8988T (cell line): ENCODE measurements around the gene SLC34A2.
"Not testable (repeated sequence)": the region's sequence is repeated elsewhere in the genome, so short reads cannot be mapped to it uniquely, and the experiment has no call there.

ENCODE experiments used
- DNase-seq: peaks from one replicate; pipeline ENCODE4 v3.0.0; 2011

The SLC34A2 gene

DNA sequence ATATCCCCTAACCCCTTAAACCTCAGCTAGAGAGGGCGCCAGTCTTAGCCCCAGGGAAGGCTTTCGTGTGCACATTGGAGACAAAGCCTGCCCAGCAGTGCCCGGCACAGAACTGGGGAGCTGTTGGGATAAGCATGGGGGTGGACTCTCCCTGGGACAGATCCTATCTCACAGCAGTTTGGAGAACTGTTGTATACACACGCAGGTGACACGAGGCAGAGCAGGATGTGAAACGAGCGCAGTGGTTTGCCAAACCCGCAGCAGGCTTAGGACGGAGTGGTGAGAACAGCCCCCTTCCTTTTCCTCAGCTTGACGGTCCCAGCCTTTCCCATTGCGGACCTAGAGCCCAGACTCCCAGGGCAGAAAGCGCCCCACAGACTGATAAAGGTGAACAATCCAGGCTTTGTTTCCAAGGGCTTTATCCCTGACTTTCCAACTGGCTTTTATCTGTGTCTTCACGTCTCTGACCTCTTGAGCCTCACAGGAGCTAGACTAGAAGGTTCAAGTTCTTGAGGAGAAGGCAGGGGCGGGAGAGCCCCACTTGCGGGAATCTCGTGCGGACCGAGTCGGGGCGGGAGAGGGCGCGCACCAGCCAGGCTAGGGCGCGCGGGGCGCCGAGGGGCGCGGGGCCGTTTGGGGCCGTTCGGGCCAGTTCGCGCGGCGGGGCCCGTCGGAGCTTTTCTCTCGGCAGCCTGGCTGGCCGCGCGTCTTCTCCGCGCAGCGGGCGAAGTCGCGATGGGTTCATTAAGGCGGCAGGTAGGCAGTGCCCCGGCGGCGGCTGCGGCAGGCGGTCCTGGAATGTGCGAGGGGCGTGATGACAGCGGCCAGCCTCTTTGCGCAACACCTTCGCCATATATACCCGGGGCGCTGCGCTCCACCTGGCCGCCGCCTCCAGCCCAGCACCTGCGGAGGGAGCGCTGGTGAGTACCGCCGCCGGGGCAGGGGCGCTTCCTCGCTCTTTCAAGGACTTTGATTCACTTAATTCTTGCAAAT, at the start of gene SLC34A2:
Gene SLC34A2 (plus strand): TSS at position 881 of the 993 bp plus-strand sequence. CDS start 6,650 bp downstream, outside the sequence.
- DNase-seq, result no peak

DNA sequence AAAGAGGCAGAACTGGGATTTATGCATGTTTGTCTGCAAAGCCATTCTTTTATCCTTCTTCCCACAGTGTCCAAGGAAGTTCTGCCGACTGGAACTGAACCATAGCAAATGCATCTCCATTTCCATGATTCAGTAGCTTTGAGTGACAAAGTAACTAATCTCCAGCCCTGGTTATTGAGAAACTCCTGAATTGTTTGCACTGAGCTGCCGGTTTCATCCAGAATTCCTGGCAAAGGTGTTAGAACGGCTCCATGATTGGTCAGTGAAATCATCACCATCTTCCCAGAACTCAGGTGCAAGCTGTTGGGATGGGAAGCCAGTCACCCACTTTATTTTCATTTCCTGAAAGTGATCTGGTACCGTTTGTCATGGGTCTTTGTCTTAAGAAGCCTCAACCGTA, 47.0 kb upstream of the SLC34A2 start:
- DNase-seq, result no peak

DNA sequence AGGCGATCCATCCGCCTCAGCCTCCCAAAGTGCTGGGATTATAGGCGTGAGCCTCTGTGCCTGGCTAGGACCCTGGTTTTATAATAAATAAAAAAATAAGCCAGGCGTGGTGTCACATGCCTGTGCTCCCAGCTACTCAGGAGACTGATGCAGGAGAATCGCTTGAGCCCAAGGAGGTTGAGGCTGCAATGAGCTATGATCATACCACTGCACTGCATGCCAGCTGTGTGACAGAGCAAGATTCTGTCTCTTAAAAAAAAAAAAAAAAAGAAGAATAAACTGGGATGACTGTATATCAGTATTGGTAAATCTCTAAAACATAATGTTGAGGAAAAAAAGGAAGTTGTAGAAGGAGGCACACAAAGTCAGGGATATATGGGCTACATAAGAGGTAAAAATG, 45.7 kb upstream of the SLC34A2 start:
- DNase-seq, result no peak

GRCh38 chr4:25613613-25614012, 42.0 kb upstream of the SLC34A2 start:
- DNase-seq, result not testable (repeated sequence)

DNA sequence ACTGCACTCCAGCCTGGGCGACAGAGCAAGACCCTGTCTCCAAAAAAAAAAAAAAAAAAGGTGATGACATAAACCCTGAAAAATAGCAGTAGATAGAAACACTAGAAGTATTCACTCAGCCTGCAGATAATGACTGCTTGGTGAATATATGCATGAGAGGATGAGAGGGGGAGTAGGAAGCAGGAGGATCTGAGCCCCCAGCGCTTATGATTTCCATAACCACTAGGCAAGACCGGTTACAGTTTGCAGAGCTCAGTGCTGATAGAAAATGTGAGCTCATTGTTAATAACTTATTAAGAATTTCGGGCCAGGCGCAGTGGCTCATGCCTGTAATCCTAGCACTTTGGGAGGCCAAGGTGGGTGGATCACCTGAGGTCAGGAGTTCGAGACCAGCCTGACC, 40.8 kb upstream of the SLC34A2 start:
- DNase-seq, result no peak

DNA sequence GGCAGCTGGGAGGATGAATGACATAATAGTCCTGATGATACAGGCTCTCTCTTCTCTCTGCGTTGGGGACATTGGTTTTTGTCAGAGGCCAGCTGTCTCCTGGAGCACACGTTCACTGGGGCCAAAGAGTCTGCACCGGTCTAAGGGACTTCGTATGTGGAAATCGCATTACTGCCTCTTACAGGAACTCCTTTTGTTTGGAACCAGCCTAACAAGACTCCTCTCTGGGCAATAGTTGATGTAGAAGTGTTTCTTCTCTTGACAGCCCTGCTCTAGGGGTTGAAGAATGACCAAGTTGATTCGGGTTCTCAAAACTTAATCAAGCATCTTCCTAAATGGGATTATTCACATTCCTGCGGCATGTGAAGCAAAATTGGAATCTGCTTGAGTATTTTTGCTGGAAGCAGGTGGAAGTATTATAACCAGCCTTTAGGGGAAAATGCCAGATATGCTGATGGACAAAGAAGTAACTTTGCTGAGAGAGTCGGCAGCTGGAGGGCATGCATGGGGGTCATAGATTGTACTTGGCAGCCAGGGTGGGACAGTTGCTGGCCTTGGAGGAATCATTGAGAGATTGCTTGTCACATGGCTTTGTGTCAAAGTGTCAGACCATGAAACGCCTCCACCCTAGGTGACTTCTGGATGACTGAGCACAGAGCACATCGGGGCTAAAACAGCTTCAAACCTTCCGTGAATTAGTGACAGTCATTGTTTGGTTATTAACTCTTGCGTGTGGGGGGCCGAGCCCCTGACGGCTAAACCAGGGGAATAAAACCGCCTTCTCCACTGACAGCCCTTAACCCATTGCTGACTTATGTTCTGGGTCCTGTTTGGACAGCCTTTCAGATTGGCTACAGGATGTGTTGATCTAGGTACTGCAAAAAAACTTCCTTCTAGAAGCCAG, 34.4 kb upstream of the SLC34A2 start:
- no peak for DNase-seq

- DNase-seq, result no peak
Measured at GRCh38 chr4:25624616-25625015, 31.0 kb upstream of the SLC34A2 start.

DNA sequence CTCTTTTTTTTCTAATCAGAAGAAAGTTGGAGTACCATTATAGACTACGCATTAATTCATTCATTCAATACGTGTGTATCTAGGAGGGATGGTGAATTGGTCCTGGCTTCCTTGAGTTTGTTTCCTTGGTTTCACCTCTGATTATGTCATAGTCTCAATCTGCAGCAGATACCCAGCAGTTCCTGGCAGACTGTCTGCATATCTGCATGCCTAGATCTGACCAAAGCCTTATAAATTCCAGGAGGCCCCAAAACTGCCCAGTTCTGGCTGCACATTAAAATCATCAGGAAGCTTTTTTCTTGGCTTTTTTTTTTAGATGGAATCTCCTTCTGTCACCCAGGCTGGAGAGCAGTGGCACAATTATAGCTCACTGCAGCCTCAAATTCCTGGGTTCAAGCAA, 27.2 kb upstream of the SLC34A2 start:
- DNase-seq, result no peak

GRCh38 chr4:25632135-25632534, 23.5 kb upstream of the SLC34A2 start:
- no peak for DNase-seq

GRCh38 chr4:25633541-25633940, 22.1 kb upstream of the SLC34A2 start:
- DNase-seq, result no peak

DNA sequence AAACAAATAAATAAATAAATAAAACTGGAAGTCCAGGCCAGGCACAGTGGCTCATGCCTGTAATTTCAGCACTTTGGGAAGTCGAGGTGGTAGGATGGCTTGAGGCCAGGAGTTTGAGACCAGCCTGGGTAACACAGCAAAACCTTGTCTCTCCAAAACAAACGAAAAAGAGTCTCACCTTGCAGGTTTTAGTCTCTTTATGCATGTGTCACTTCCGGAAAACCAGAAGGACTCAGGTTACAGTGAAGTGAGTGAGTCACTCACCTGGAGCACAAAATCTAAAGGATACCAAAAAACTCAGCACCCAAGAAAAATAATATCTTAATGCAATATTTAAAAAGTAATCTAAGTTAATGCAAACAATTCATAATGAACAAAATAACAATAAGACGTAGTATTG, 20.1 kb upstream of the SLC34A2 start:
- DNase-seq, result no peak

DNA sequence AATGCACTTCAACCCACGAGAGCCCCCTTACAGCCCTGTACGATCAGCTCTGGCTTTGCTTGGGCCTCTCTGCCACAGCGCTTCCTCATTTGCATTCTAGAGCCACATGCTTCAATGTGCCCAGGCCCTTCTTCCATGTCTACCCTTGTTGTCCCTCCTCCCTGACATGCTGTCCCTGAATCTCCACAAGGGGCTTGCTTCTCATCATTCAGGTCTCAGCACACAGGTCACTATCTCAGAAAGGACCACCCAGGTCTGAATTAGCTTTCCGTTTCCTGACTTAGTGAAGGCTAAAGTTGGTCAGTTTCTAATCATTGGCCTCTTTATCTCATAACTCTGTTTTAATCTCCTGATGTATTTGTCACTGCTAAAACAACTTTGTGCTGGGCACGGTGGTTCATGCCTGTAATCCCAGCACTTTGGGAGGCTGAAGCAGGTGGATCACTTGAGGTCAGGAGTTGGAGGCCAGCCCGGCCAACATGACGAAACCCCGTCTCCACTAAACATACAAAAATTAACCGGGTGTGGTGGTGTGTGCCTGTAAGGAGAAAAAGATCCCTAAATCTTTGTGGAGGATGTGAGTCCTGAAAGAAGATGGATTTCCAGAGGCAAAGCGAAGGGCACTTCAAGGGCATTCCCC, 17.9 kb upstream of the SLC34A2 start:
- DNase-seq, result no peak

DNA sequence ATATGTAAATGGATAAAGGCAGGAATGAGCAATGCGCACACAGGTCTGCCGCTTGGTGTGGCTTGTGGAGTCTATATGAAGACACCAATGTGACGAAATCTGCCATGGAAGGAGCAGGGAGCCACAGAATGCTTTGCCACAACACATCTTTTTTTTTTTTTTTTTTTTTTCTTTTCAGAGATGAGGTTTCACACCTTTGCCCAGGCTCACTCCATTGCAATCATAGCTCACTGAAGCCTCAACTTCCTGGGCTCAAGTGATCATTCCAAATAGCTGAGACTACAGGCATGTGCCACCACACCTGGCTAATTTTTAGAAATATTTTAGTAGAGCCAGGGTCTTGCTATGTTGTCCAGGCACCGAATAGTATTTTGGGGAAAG, 17.4 kb upstream of the SLC34A2 start:
- no peak for DNase-seq

DNA sequence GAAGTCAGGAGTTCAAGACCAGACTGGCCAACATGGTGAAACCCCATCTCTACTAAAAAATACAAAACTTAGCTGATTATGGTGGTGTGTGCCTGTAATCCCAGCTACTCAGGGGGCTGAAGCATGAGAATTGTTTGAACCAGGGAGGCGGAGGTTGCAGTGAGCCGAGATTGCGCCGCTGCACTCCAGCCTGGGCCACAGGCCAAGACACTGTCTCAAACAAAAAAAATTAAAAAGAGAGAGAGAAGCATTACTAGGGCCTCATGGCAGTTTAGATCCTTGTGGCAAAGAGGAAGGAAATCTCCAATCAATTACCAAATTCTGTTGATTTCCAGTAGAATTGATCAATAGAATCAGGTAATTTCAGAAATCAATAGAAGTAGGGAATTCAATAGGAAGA, 16.8 kb upstream of the SLC34A2 start:
- DNase-seq, result no peak

DNA sequence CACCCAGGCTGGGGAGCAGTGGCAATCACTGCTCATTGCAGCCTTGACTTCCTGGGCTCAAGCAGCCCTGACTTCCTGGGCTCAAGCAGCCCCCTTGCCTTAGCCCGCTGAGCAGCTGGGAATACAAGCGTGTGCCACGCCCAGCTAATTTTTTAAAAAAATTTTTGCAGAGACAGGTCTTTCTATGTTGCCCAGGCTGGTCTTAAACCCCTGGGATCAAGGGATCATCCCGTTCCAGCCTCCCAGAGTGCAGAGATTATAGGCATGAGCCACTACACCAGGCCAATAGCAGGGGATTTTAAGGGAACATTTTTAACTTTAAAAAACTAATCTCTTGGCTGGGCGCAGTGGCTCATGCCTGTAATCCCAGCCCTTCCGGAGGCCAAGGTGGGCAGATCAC, 5.3 kb upstream of the SLC34A2 start:
- no peak for DNase-seq

DNA sequence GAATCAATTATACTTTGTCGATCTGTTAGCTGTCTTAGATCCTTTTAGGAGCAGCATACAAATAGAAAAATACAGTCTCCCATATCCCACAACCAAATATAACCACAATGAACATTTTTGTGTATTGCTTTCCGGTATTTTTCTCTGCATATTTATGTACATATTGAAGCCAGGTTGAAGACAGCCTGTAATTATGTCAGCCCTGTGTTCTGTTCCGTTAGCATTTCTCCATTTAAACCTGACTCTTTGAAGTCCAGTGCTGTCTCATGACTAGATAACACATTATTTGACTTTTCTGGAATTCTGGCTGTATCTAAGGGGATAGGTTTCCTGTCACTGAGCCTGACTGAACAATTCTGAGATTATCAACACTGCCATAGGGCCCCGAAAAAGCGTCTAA, 4.0 kb upstream of the SLC34A2 start:
- DNase-seq, result no peak

GRCh38 chr4:25654031-25654970, 1.4 kb upstream of the SLC34A2 start:
- DNase-seq, result no peak

GRCh38 chr4:25656031-25656430, 380 bp downstream of the SLC34A2 start:
- DNase-seq, result no peak

DNA sequence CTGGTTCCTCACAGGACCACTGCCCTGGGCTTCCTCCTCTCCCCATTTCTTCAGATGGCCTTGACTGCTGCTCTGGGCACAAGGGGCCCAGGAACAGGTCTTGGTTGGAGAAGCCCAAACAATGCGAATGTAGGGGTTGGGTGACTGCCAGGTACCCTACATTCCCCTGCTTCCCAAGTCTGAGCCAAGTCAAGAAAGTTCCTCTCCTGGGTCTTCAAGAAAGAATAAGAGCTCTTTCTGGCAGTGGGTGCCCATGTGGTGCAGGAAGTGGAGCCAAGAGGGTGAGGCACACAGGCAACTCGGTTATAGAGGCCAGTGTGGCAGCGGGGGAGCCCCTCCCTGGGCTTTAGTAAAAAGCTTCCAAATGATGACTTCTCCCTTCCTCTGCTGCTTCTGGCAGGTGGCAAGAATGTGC, 2.7 kb downstream of the SLC34A2 start:
- DNase-seq, result no peak

GRCh38 chr4:25658777-25659176, 3.1 kb downstream of the SLC34A2 start:
- DNase-seq, result no peak

GRCh38 chr4:25661441-25661840, 5.8 kb downstream of the SLC34A2 start:
- DNase-seq, result not testable (repeated sequence)

DNA sequence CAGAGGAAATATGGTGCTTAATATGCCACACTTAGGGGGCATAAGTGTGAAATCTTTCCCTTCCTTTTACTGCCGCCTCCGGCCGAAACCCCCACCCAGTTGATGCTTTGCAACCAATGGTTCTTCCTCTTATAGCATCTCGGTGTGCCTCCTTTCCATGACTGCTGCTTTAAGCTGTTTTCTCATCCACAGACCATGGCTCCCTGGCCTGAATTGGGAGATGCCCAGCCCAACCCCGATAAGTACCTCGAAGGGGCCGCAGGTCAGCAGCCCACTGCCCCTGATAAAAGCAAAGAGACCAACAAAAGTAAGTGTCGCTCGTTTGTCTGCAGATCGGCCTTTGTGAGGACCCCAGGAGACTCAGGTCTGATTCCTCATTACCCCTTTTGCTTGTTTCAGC, 6.7 kb downstream of the SLC34A2 start:
- DNase-seq, result no peak
